ENCODE results near the gene TAS2R39. TPM values are rescaled to one million over a fixed set of nuclear protein-coding genes. Genes with fewer than 3 reads are reported as not detected.

Gene TAS2R39
- not detected in 2 replicates for total RNA-seq (2012; rRNA removed)
- polyA plus RNA-seq (2012; rRNA removed) = not detected in 2 replicates
- not detected in 2 replicates for polyA plus RNA-seq (2012; cell fraction: cytosol; rRNA removed)
- not detected in 2 replicates for polyA plus RNA-seq (2012; cell fraction: nucleus; rRNA removed; ENCODE audit: low replicate concordance)
- not detected for Bru-seq, nascent RNA
- not detected for BruChase-seq, experiment 1, labeled RNA remaining after a 6-hour chase
- not detected for BruChase-seq, experiment 2, labeled RNA remaining after a 2-hour chase
- long read RNA-seq = 0 reads

DNA sequence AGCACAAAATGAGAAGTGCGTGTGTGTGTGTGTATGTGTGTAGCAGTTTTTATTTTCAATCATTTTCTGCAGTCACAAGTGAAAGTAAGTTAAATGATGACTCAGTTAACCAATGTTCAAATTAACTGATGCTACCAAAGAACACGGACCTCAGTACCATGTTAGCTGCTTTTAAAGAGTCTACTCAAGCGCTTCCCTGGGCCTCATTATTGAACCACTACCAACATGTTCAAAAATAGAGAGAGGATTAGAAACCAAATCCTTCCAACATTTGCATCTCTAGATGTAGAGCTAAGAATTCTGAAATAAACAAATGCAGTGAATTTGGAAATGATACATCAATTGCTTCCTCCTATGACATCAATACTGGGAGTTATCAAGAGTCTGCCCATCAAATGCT is at the start of gene TAS2R39:
TSS of gene TAS2R39 (plus strand) at position 396 of the 400 bp plus-strand sequence. CDS start at position 396, 0 bp downstream.
- BruUV-seq (replicated peaks) = no TSS peak
- CTCF ChIA-PET = interaction anchor here (1.0 kb wide), 1 partner anchor 33 kb away, joined by 4 read pairs; no protein-coding TSS in a partner anchor
- Histone ChIP-seq H3K56ac (ENCODE audit: extremely low read depth, insufficient read depth, low read length) (no peak within 1 kb of the TSS), H3K18ac (ENCODE audit: low read depth, low read length) (no peak within 1 kb of the TSS), H4K5ac (ENCODE audit: low read depth, low read length) (no peak within 1 kb of the TSS), H2BK15ac (ENCODE audit: low read depth, low read length) (no peak within 1 kb of the TSS), H2BK20ac (ENCODE audit: low read depth, low read length) (no peak within 1 kb of the TSS), H3K14ac (replicated peaks; ENCODE audit: low read depth, low read length) (no peak within 1 kb of the TSS), H3K9me3 (ENCODE audit: control insufficient read depth, insufficient read depth, low read length) (0 out of 2 replicates have a peak, but pooled peaks cover 2% of the 10 kb centered on the region), H2AFZ (replicated peaks; ENCODE audit: low read length, poor library complexity) (no peak within 1 kb of the TSS), H3K9me1 (ENCODE audit: insufficient read depth, low read length) (no peaks in the 10 kb centered on the region), H3K4me1 (ENCODE audit: control insufficient read depth, insufficient read depth, low read length) (no peaks in the 10 kb centered on the region), H3K23ac (ENCODE audit: low read depth, low read length) (no peak within 1 kb of the TSS), H3K4me2 (ENCODE audit: low read depth, low read length) (no peak within 1 kb of the TSS), H4K91ac (ENCODE audit: insufficient read depth, low read depth, low read length) (no peak within 1 kb of the TSS), H3K36me3 (ENCODE audit: control insufficient read depth, insufficient read depth, low read length) (no peaks in the 10 kb centered on the region), H2BK5ac (ENCODE audit: low read depth, low read length, poor library complexity, severe bottlenecking) (no peak within 1 kb of the TSS), H2BK120ac (ENCODE audit: low read depth, low read length) (no peak within 1 kb of the TSS), H3K27ac (ENCODE audit: insufficient read depth, low read length) (no peak within 1 kb of the TSS), H2AK5ac (ENCODE audit: low read depth, low read length) (no peak within 1 kb of the TSS), H4K20me1 (ENCODE audit: insufficient read depth, low read length) (no peaks in the 10 kb centered on the region), H3K9ac (ENCODE audit: low read depth, low read length) (no peak within 1 kb of the TSS), H3K4ac (ENCODE audit: low read depth, low read length) (no peak within 1 kb of the TSS), H3K27me3 (ENCODE audit: control insufficient read depth, insufficient read depth, low read length) (no peaks in the 10 kb centered on the region), H4K8ac (ENCODE audit: low read depth in 2 of 2, low read length in 2 of 2) (no peak within 1 kb of the TSS), H3K4me3 (ENCODE audit: insufficient read depth, low read depth, low read length) (no peak within 1 kb of the TSS), H2AK9ac (replicated peaks; ENCODE audit: low read depth, low read length, poor library complexity) (no peak within 1 kb of the TSS), H3K79me1 (ENCODE audit: low read depth in 1 of 2, low read length in 2 of 2) (no peaks in the 10 kb centered on the region)
- ATAC-seq (ENCODE audit: low read depth) (no peak), DNase-seq (no peak)
- POLR2A ChIA-PET (ENCODE audit: unreplicated experiment) = no interaction called here
- TF ChIP-seq, protein P1, sequence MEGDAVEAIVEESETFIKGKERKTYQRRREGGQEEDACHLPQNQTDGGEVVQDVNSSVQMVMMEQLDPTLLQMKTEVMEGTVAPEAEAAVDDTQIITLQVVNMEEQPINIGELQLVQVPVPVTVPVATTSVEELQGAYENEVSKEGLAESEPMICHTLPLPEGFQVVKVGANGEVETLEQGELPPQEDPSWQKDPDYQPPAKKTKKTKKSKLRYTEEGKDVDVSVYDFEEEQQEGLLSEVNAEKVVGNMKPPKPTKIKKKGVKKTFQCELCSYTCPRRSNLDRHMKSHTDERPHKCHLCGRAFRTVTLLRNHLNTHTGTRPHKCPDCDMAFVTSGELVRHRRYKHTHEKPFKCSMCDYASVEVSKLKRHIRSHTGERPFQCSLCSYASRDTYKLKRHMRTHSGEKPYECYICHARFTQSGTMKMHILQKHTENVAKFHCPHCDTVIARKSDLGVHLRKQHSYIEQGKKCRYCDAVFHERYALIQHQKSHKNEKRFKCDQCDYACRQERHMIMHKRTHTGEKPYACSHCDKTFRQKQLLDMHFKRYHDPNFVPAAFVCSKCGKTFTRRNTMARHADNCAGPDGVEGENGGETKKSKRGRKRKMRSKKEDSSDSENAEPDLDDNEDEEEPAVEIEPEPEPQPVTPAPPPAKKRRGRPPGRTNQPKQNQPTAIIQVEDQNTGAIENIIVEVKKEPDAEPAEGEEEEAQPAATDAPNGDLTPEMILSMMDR (conservative IDR thresholded peaks at IDR 0.05; ENCODE audit: low read depth, low read length) = no peak
- no peak for TF ChIP-seq SMC3 (IDR thresholded peaks at IDR 0.05; ENCODE audit: low read depth, low read length)
- dilution Hi-C loops (cut with HindIII; ENCODE audit: low sequenced_read_pairs, unreplicated experiment) (no loop called here), intact Hi-C loops (cut with micrococcal nuclease) (no loop called here), in situ Hi-C loops (cut with MboI; ENCODE audit: low sequenced_read_pairs) (no loop called here)
- no CpG with 5 or more reads among the region's 3 CpGs for WGBS, 2 experiments (ENCODE audit: extremely low coverage in 2 of 2, insufficient read length in 1 of 2)
